Central memory CD4-positive, alpha-beta T cell (primary cell): ENCODE results near the gene SRRM4.

Experiments
- DNase-seq: peaks from one replicate; pipeline ENCODE4 v3.0.0; 2022

The SRRM4 gene

GRCh38 chr12:119171291-119171690, 189.9 kb downstream of the SRRM4 start:
- DNase-seq: no peak

DNA sequence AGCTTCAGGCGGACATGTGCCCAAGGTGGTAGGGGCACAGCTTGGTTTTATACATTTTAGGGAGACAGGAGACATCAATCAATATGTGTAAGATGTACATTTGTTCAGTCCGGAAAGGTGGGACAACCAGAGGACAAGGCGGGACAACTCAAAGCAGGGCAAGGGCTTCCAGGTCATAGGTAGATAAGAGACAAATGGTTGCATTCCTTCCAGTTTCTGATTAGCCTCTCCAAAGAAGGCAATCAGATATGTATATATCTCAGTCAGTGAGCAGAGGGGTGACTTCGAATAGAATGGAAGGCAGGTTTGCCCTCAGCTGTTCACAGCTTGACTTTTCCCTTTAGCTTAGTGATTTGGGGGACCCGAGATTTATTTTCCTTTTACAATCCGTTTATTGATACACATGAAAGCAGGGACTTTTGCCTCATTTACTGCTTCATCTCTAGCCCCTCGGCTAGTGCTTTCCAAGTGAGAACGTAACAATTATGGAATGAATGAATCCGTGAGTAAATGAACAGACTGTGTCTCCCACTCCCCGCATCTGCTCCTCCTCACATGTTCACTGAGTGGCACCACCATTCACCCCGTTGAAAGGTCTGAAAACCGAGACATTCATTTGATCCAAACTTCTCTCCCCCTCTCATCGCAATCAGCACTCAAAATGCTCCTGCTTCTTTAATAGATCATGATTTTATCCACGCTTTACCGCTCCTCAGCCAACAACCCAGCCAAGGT, 190.5 kb downstream of the SRRM4 start:
- no peak for DNase-seq

DNA sequence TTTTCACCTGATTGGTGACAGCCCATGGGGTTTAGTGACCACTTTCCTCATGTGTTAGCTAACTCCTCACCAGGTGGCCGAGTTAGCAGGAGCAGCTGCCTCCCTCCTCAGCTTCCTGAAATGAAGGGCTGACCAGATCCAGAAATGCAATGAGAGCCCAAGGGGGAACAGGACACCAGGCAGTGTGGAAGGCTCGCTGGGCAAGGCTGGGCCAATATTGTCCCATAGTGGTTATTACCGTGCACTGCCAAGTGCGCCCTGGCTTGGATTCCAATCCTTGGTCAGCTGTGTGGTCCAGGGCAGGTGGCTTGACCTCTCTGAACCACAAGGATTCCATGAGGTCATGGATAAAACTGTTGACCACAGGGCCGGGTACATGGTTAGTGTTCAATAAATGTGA, 193.7 kb downstream of the SRRM4 start:
- DNase-seq: no peak

- DNase-seq: no peak
Measured at GRCh38 chr12:119176267-119177055, 195.1 kb downstream of the SRRM4 start.

GRCh38 chr12:119177056-119177325, 195.7 kb downstream of the SRRM4 start:
- DNase-seq: no peak

GRCh38 chr12:119177724-119178380, 196.5 kb downstream of the SRRM4 start:
- no peak for DNase-seq

DNA sequence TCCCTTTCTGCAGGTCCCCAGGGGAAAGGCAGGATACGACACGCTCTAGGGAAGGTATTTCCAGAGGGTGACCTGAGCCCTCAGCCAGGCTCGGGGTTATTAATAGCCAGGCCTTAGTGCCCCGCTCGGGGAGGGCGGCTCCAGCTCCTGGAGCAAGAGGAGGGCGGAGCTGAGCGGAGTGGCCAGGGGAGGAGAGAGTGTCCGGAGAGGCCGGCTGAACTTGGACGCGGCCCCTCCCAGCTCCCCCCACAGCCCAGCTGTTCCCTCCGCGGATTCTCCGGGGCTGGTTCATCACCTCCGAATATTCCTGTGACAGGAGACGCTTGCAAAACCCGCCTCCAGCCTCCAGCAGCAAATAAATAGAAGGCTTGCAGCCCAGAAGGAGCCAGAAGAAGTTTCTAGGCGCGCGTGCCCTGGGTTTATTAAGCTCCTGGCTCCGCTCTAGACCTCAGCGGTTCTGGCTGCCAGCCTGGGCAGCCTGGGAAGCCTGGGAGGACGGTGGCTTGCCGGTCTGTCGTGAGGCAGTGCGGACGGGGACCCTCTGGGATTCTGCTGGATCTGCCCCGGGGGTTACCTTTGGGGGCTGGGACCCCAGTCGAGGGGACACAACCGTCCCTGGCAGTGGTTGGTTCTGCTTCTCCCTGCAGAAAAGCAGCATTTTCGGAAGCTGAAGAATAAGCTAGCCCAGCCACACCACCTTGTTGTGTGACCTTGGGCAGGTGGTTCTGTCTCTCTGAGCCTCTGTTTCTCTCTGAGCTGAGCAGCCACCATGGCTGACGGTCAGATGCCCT, 197.4 kb downstream of the SRRM4 start, which contains the start of gene HSPB8:
Gene HSPB8 (plus strand): TSS at position 388 of the 791 bp plus-strand sequence. CDS start 382 bp downstream, at position 770.
- DNase-seq: no peak

- no peak for DNase-seq
Measured at GRCh38 chr12:119179335-119180021, 198.1 kb downstream of the SRRM4 start.

- no peak for DNase-seq
Measured at GRCh38 chr12:119180380-119181040, 199.2 kb downstream of the SRRM4 start.

- DNase-seq: no peak
Measured at GRCh38 chr12:119181202-119181601, 199.9 kb downstream of the SRRM4 start.

GRCh38 chr12:119181944-119182343, 200.6 kb downstream of the SRRM4 start:
- no peak for DNase-seq

DNA sequence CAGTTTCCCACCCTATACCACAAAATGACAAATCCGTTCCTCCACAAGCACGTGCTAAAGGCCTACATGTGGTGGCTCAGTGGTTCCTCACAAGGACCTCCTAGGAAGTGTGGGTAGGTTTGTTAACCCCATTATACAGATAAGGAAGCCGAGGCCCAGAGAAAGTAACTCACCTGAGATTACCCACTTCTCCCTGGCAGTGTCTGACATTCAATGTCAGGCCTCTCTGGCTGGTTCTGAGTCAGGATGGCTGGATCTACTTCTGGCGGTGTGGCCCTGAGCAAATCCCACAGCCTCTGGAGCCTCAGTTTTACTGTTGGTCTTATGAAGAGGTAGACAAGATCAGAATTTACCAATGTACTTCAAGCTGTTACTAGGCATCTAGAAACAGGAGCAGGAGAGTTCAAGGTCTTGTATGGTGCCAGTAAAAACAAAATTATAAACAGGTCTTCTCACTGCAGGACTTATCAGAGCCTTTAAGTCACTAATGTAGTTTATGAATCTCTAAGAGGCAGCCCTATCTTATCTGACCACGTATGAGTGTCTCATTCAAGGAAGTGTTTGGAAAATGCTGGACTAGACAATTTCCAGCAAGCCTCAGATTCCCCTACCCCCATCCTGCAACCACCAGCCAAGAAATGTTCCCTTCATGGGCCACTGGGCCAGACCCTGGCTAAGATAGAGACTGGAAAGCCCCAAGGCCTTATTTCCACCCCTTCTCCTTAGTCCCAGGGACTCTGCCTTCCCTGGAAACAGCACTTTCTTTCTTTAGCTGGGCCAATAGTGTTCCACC, 201.6 kb downstream of the SRRM4 start:
- no peak for DNase-seq

- DNase-seq: no peak
Measured at GRCh38 chr12:119183942-119184695, 202.8 kb downstream of the SRRM4 start.

GRCh38 chr12:119195256-119195655, 213.9 kb downstream of the SRRM4 start:
- no peak for DNase-seq

DNA sequence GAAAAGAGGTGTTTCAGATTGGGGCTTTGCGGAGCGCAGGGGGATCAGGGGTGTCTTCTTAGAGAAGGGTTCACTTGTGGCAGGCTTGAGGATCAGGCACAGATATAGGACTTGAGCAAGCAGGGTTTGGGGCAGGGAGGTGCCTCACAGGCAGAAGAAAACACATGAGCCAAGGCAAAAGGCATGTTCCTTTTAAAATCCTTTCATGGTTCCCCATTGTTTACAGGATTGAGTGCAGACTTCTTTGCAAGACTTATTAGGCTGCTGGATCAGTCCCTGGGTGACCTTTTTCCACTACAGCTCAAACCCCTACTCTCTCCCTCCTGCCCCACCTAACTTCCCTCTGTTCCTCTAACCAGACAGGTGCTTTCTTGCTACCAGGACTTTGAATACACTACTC, 217.1 kb downstream of the SRRM4 start:
- DNase-seq: no peak

DNA sequence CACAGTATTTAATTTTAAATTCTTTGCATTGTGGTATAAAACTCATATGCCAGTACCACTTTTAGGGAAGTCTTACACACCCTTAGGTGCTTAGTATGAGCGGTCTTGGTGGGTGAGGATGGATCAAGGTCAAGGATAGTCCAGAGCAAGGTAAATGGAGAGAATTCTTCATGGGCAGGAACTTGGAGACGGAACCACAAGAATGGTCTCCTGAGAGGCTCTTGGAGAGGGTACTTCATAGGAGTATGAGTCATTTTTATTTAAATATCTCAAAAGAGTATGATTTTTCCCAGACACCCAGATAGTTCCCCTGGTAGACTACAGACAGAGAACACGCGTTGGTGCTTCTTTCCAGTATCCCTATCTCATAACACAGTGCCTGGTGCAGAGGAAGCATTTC, 219.3 kb downstream of the SRRM4 start:
- DNase-seq: no peak

DNA sequence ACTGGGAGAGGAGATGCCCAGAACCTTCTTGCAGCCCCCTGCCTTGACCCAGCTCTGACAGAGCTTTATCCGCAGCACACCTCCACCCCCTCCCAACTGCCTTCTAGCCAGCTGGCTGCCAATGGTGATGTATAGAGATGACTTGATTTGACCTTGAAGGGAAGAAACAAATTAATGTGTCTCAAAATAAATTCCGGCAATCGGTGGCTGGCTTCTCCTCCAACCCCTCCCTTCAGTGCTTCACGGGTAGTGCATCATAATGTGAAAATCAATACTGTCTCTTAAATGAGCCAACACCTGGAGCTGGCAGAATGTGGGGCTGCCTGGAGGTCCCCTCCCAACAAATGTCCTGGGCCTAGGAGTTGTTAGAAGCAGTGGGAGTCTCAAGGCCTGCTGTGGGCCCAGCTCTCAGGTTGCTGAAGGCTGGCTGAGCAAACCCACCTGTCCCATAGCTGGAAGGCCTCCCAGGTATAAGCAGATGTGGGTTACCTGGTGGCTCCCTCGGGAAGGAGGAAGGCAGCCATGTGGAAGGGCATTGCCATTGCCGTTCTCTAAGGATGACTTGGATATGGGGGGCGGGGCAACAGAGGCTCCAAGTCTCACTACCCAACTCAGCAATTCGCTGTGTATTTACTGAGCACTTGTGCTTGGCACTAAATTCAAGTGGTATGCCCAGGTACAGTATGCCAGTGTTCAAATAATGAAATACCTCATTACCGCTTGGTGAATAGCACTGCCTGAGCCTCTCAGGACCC, 220.6 kb downstream of the SRRM4 start:
- DNase-seq: no peak

GRCh38 chr12:119202544-119202943, 221.2 kb downstream of the SRRM4 start:
- DNase-seq: no peak

DNA sequence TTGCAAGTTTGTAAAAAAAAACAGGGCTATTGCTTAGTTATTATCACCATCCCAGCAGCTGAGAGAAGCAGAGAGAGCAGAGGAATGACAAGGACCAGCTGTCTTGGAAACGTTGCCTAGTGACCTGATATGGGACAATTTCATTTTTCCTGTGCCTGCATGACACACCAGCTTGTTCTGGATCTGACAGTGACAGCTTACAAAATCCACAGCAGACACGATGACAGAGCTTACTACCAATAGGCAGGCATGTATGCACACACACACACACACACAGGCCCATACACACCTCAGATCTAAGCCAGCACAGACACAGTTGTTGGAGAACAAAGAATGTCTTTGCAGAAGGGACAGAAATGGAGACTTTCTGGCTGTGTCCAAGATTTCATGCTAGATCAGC, 222.8 kb downstream of the SRRM4 start:
- no peak for DNase-seq
